Measurements from ENCODE around the gene UNC80. TPM values are rescaled to one million over a fixed set of nuclear protein-coding genes. Genes with fewer than 3 reads are reported as not detected.

The UNC80 gene
- total and polyA plus RNA-seq, 10 donors, result 0.05 to 1.9 (median 0.63) TPM

DNA sequence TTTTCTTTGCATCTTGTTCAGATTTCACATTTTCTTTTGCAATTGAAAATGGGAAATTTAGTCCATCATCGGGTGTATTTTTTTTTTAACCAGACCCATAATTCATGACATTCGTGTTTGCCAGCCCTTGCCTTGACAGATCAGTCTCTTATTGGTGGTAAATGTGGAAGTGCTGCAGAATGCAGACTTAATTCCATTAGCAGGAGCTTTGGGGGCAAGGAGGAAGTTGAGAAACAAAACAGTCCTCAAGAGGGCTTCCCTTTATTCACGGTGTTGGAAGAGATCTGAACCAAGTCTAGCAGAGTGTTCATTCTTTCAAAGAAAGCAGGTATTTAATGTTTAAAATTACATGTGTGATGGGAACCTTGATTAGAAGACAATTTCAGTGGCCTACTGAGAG lies 214.2 kb downstream of the UNC80 start:
- Histone ChIP-seq H3K27me3 (replicated peaks in 1 of 7) (peaks cover 0 to 5% (median 0%) of the 10 kb centered on the region in 7 donors), H3K4me1 (peaks cover 0 to 8% (median 0%) of the 10 kb centered on the region in 6 donors), H3K9me3 (no peaks in the 10 kb centered on the region), H3K4me3 (no peak overlapping the region), H3K36me3 (no peaks in the 10 kb centered on the region), H3K27ac (peak overlapping the region in 1 of 8 donors; percentile 3)
- DNase-seq, result no peak
- 9 to 29% (median 22%) methylated on average over 3 of the region's 3 CpGs for WGBS, 5 donors
- TF ChIP-seq POLR2A (IDR thresholded peaks at IDR 0.05) (no peak), POLR2AphosphoS5 (IDR thresholded peaks at IDR 0.05) (no peak)
- TF ChIP-seq, protein P1, sequence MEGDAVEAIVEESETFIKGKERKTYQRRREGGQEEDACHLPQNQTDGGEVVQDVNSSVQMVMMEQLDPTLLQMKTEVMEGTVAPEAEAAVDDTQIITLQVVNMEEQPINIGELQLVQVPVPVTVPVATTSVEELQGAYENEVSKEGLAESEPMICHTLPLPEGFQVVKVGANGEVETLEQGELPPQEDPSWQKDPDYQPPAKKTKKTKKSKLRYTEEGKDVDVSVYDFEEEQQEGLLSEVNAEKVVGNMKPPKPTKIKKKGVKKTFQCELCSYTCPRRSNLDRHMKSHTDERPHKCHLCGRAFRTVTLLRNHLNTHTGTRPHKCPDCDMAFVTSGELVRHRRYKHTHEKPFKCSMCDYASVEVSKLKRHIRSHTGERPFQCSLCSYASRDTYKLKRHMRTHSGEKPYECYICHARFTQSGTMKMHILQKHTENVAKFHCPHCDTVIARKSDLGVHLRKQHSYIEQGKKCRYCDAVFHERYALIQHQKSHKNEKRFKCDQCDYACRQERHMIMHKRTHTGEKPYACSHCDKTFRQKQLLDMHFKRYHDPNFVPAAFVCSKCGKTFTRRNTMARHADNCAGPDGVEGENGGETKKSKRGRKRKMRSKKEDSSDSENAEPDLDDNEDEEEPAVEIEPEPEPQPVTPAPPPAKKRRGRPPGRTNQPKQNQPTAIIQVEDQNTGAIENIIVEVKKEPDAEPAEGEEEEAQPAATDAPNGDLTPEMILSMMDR (IDR thresholded peaks at IDR 0.05 in 8 of 11, conservative IDR thresholded peaks at IDR 0.05 in 3 of 11), result no peak
- intact Hi-C loops (cut with DNase I; ENCODE audit: low total_unique reads), result no loop called here

DNA sequence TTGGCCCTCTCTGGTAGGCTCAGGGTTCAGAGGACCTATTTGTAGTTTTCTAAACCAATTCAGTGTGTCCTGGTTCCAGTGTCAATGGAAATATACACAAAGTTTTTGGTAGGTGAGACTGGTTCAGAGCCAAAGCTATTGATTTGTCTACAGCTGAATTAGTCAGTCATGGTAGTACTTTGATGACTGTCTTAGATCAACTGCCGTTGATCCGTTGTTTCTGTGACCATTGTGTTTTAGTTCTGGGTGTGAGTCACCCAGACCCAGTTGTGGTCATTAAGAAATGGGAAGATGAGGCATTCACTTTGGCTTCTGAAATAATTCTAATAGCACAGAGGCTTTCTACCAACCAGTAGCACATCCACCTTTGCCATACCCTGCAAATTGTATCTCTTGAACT lies 214.8 kb downstream of the UNC80 start:
- TF ChIP-seq, protein P1 (IDR thresholded peaks at IDR 0.05 in 8 of 11, conservative IDR thresholded peaks at IDR 0.05 in 3 of 11), result no peak
- TF ChIP-seq POLR2AphosphoS5 (IDR thresholded peaks at IDR 0.05), result no peak
- no peak for TF ChIP-seq POLR2A (IDR thresholded peaks at IDR 0.05)
- intact Hi-C loops (cut with DNase I; ENCODE audit: low total_unique reads), result no loop called here
- peaks cover 0 to 5% (median 0%) of the 10 kb centered on the region in 7 donors for H3K27me3 ChIP-seq (replicated peaks in 1 of 7)
- H3K4me3 ChIP-seq, result no peak overlapping the region
- H3K36me3 ChIP-seq, result no peaks in the 10 kb centered on the region
- H3K27ac ChIP-seq, result peak overlapping the region in 1 of 8 donors; percentile 3
- DNase-seq, result no peak
- 61 to 84% (median 69%) methylated on average over 2 of the region's 2 CpGs for WGBS, 5 donors
- H3K4me1 ChIP-seq, result peaks cover 0 to 8% (median 0%) of the 10 kb centered on the region in 6 donors
- H3K9me3 ChIP-seq, result no peaks in the 10 kb centered on the region

DNA sequence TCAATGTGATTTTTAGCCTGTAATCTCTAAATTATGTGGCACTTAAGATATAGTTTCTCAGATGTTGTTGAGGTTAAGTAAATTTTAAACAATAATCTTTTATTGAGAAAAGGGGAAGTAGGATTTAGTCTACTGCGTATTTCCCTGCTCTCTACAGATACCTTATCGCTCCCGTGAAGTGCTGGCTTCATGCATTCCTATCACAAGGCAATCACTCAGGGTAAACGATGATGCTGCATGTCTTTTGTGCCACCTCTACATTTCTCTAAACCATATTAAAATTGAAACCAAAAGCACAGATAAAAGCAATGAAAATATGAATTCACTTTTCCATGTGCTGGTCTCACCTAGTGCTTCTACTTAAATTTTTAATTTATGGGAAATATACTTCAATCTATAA lies 216.4 kb downstream of the UNC80 start:
- TF ChIP-seq, protein P1 (IDR thresholded peaks at IDR 0.05 in 8 of 11, conservative IDR thresholded peaks at IDR 0.05 in 3 of 11), result no peak
- TF ChIP-seq POLR2A (IDR thresholded peaks at IDR 0.05) (no peak), POLR2AphosphoS5 (IDR thresholded peaks at IDR 0.05) (no peak)
- H3K27ac ChIP-seq, result no peak overlapping the region

DNA sequence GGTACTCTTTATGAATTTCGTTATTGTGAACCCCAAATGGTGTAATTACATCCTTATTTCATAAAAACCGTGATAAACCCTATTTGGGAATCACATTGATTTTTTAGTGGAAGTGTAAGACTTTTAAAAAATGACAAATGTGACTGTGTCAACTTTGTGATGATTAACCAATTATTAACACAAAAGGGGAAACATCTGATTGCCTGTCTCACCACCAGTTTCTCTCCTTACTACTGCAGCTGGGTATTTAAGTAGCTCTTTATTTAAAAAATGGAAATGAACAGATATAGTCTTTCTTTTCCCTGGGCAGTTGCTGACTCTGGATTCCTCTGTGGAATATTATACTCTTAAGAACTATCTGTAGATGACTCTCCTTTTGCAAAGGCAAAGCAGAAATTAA lies 219.2 kb downstream of the UNC80 start:
- Histone ChIP-seq H3K9me3 (no peaks in the 10 kb centered on the region), H3K36me3 (no peaks in the 10 kb centered on the region), H3K4me1 (peaks cover 0 to 5% (median 0%) of the 10 kb centered on the region in 6 donors), H3K27ac (no peak overlapping the region), H3K27me3 (replicated peaks in 1 of 7) (peaks cover 0 to 4% (median 0%) of the 10 kb centered on the region in 7 donors), H3K4me3 (no peak overlapping the region)
- DNase-seq, result no peak
- intact Hi-C loops (cut with DNase I; ENCODE audit: low total_unique reads), result no loop called here
- TF ChIP-seq, protein P1 (IDR thresholded peaks at IDR 0.05 in 8 of 11, conservative IDR thresholded peaks at IDR 0.05 in 3 of 11), result no peak
- no peak for TF ChIP-seq POLR2AphosphoS5 (IDR thresholded peaks at IDR 0.05)
- no peak for TF ChIP-seq POLR2A (IDR thresholded peaks at IDR 0.05)
- 60 to 81% (median 74%) methylated on average over 2 of the region's 2 CpGs for WGBS, 5 donors

More for the DNA sequence above, 216.4 kb downstream of the UNC80 start:
- Histone ChIP-seq H3K4me1 (peaks cover 0 to 8% (median 0%) of the 10 kb centered on the region in 6 donors), H3K4me3 (no peak overlapping the region), H3K27me3 (replicated peaks in 1 of 7) (peaks cover 0 to 5% (median 0%) of the 10 kb centered on the region in 7 donors), H3K36me3 (no peaks in the 10 kb centered on the region), H3K9me3 (no peaks in the 10 kb centered on the region)
- 22 to 51% (median 25%) methylated on average over 4 of the region's 4 CpGs for WGBS, 5 donors
- no peak for DNase-seq
- intact Hi-C loops (cut with DNase I; ENCODE audit: low total_unique reads), result no loop called here
